ENCODE data around the gene USP24.

GRCh38 chr1:55215194-55216021, at the start of gene USP24:
- TF ChIP-seq POLR2AphosphoS5 (IDR thresholded peaks at IDR 0.05; ENCODE audit: borderline replicate concordance, low read depth, low read length), result peak; percentile 87
- TF ChIP-seq EZH2 (IDR thresholded peaks at IDR 0.05), result no peak

Measured in SK-N-MC (cell line).